GM18498 (cell line): ENCODE data around the gene ACTN3.
"Not testable (repeated sequence)": the region's sequence is repeated elsewhere in the genome, so short reads cannot be mapped to it uniquely, and the experiment has no call there.

ENCODE experiments used
- ATAC-seq: cut with Tn5 transposase; IDR thresholded peaks from one replicate; pipeline ENCODE4 v1.9.1; 2021; ENCODE audit warnings: mild to moderate bottlenecking, moderate library complexity; ENCODE audit not compliant: unreplicated experiment

ACTN3 gene

GRCh38 chr11:66544952-66545351 lies 1.8 kb upstream of the ACTN3 start:
- ATAC-seq, result not testable (repeated sequence)

- ATAC-seq, result peak; percentile 90
These were observed 869 bp upstream of the ACTN3 start, which contains the start of gene ZDHHC24 for GRCh38 chr11:66545701-66546367. ZDHHC24 (minus strand) TSS chr11:66546048; CDS start chr11:66546003, 45 bp downstream.

- no peak for ATAC-seq
These were observed 411 bp downstream of the ACTN3 start for GRCh38 chr11:66546966-66547661.

GRCh38 chr11:66547662-66548009 lies 933 bp downstream of the ACTN3 start:
- no peak for ATAC-seq

- ATAC-seq, result no peak
These were observed 1.3 kb downstream of the ACTN3 start for GRCh38 chr11:66548041-66548440.

GRCh38 chr11:66548774-66549630 lies 2.3 kb downstream of the ACTN3 start:
- ATAC-seq, result no peak

- ATAC-seq, result no peak
These were observed 3.0 kb downstream of the ACTN3 start for GRCh38 chr11:66549696-66550095.

GRCh38 chr11:66550887-66551286 lies 4.2 kb downstream of the ACTN3 start:
- no peak for ATAC-seq

- ATAC-seq, result no peak
These were observed 7.9 kb downstream of the ACTN3 start for GRCh38 chr11:66554602-66555001.

- ATAC-seq, result no peak
These were observed 8.7 kb downstream of the ACTN3 start for GRCh38 chr11:66555416-66555815.

- ATAC-seq, result no peak
These were observed 9.4 kb downstream of the ACTN3 start for GRCh38 chr11:66556086-66556485.

GRCh38 chr11:66557733-66558326 lies 11.1 kb downstream of the ACTN3 start:
- ATAC-seq, result no peak

- no peak for ATAC-seq
These were observed 12.6 kb downstream of the ACTN3 start for GRCh38 chr11:66559142-66559865.

GRCh38 chr11:66559866-66560676 lies 13.4 kb downstream of the ACTN3 start:
- ATAC-seq, result no peak

- ATAC-seq, result no peak
These were observed 14.7 kb downstream of the ACTN3 start for GRCh38 chr11:66561178-66561974.

- ATAC-seq, result no peak
These were observed 15.2 kb downstream of the ACTN3 start for GRCh38 chr11:66561975-66562248.

GRCh38 chr11:66562275-66562674 lies 15.6 kb downstream of the ACTN3 start:
- no peak for ATAC-seq

- ATAC-seq, result no peak
These were observed 16.3 kb downstream of the ACTN3 start for GRCh38 chr11:66562907-66563583.

GRCh38 chr11:66563832-66564231 lies 17.1 kb downstream of the ACTN3 start:
- no peak for ATAC-seq
